WTC11 (cell line): ENCODE measurements around the gene ATG13.

ENCODE experiments used
- ELF4 ChIP-seq: sonication (generic); formaldehyde crosslinking; IDR thresholded peaks from 2 replicates; pipeline ENCODE4 v1.8.1; 2022; ENCODE audit warnings: low read depth, mild to moderate bottlenecking, moderate library complexity, missing genetic modification reagents
- FOXJ3 ChIP-seq: sonication (generic); formaldehyde crosslinking; IDR thresholded peaks from 2 replicates; pipeline ENCODE4 v1.9.0; 2021; ENCODE audit warnings: missing genetic modification reagents, mild to moderate bottlenecking, borderline replicate concordance
- GABPB1 ChIP-seq: sonication (generic); formaldehyde crosslinking; IDR thresholded peaks from 2 replicates; pipeline ENCODE4 v1.8.1; 2023; ENCODE audit warnings: mild to moderate bottlenecking, missing genetic modification reagents
- NFATC4 ChIP-seq: fragments of 250-450 bp; sonication (Bioruptor Pico); IDR thresholded peaks from 2 replicates; pipeline ENCODE4 v1.9.0; 2021; ENCODE audit warnings: mild to moderate bottlenecking
- SMAD4 ChIP-seq: sonication (generic); formaldehyde crosslinking; IDR thresholded peaks from 2 replicates; pipeline ENCODE4 v1.8.0; 2022; ENCODE audit warnings: mild to moderate bottlenecking, missing genetic modification reagents
- TCF7 ChIP-seq: sonication (generic); formaldehyde crosslinking; IDR thresholded peaks from 2 replicates; pipeline ENCODE4 v1.8.0; 2022; ENCODE audit warnings: mild to moderate bottlenecking, low read depth, missing genetic modification reagents, moderate library complexity
- USF2 ChIP-seq: sonication (generic); formaldehyde crosslinking; IDR thresholded peaks from 2 replicates; pipeline ENCODE4 v1.8.1; 2023; ENCODE audit warnings: mild to moderate bottlenecking, missing genetic modification reagents, moderate library complexity
- ZNF121 ChIP-seq: sonication (generic); formaldehyde crosslinking; IDR thresholded peaks from 2 replicates; pipeline ENCODE4 v1.8.0; 2023; ENCODE audit warnings: missing genetic modification reagents
- TF ChIP-seq, protein P1 (sequence below): fragments of 200-600 bp; IDR thresholded peaks from 2 replicates; pipeline ENCODE4 v1.8.0; 2022; ENCODE audit warnings: antibody characterized with exemption
- TF ChIP-seq, protein P2 (sequence below): sonication (generic); formaldehyde crosslinking; IDR thresholded peaks from 2 replicates; pipeline ENCODE4 v1.8.0; 2022; ENCODE audit warnings: mild to moderate bottlenecking, missing genetic modification reagents

DNA sequence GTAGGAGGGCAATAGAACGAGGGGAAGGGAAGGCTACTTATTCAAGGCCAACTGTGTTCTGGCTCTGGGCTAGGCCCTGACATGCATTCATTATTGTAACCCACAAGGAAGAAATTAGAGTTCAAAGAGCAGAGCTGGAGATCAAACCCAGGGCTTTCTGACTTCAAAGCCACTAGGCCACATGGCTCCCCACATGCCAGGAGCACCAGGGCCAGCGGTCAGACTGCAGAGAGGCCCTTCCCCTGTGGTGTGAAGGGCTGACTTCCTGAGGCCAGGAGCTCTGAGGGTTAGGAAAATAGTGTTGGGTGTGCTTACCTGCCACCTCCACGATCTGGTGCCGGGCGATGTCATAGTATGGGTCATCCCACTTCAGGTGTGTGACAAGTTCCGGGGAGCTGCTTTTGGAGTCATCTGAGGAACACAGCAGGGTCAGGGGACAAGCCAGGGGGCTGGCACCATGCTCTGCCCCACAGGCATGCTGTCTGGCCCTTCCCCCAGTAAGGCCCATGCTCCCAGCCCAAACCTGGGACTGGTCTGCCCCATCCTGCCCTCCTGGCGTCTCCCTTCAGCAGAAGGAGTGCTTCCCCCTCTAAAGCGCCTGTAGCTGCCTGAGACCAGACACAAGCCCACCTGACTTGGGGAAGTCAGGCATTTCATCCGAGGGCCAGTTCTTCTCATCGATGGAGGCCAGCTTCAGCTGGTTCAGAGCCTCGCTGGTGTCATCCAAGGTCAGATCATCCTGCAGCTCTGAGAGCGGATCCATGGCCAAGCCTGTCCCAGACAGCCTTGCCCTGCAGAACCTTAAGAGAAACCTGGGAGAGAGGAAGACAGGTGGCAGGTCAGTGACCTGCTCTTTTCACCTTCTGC lies 78.2 kb downstream of the ATG13 start:
- TF ChIP-seq, protein P1, sequence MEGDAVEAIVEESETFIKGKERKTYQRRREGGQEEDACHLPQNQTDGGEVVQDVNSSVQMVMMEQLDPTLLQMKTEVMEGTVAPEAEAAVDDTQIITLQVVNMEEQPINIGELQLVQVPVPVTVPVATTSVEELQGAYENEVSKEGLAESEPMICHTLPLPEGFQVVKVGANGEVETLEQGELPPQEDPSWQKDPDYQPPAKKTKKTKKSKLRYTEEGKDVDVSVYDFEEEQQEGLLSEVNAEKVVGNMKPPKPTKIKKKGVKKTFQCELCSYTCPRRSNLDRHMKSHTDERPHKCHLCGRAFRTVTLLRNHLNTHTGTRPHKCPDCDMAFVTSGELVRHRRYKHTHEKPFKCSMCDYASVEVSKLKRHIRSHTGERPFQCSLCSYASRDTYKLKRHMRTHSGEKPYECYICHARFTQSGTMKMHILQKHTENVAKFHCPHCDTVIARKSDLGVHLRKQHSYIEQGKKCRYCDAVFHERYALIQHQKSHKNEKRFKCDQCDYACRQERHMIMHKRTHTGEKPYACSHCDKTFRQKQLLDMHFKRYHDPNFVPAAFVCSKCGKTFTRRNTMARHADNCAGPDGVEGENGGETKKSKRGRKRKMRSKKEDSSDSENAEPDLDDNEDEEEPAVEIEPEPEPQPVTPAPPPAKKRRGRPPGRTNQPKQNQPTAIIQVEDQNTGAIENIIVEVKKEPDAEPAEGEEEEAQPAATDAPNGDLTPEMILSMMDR, result no peak
- no peak for TF ChIP-seq USF2
- TF ChIP-seq GABPB1 (CRISPR knock-in tag), result no peak
- no peak for TF ChIP-seq NFATC4 (CRISPR knock-in tag)
- TF ChIP-seq ELF4, result no peak
- TF ChIP-seq TCF7 (CRISPR knock-in tag), result no peak
- no peak for TF ChIP-seq SMAD4 (CRISPR knock-in tag)
- TF ChIP-seq ZNF121 (CRISPR knock-in tag), result no peak
- TF ChIP-seq, protein P2, sequence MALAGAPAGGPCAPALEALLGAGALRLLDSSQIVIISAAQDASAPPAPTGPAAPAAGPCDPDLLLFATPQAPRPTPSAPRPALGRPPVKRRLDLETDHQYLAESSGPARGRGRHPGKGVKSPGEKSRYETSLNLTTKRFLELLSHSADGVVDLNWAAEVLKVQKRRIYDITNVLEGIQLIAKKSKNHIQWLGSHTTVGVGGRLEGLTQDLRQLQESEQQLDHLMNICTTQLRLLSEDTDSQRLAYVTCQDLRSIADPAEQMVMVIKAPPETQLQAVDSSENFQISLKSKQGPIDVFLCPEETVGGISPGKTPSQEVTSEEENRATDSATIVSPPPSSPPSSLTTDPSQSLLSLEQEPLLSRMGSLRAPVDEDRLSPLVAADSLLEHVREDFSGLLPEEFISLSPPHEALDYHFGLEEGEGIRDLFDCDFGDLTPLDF, result no peak
- no peak for TF ChIP-seq FOXJ3 (CRISPR knock-in tag)
